Femur (tissue), 1 donor: Measurements from ENCODE around the gene CYLC2.

Experiments used
- DNase-seq: peaks from one replicate; pipeline ENCODE4 v3.0.0-alpha.2; 2017

CYLC2 gene

GRCh38 chr9:102995033-102995432 lies at the start of gene CYLC2:
CYLC2 (plus strand) TSS chr9:102995333; CDS start chr9:102995381, 48 bp downstream.
- no peak for DNase-seq

- no peak for DNase-seq
Measured at GRCh38 chr9:102950346-102950745, 44.8 kb upstream of the CYLC2 start.

- no peak for DNase-seq
Measured at GRCh38 chr9:102966999-102967398, 28.1 kb upstream of the CYLC2 start.

- no peak for DNase-seq
Measured at GRCh38 chr9:102967979-102968378, 27.2 kb upstream of the CYLC2 start.

GRCh38 chr9:102972780-102973179 lies 22.4 kb upstream of the CYLC2 start:
- no peak for DNase-seq

- DNase-seq, result no peak
Measured at GRCh38 chr9:102974530-102974929, 20.6 kb upstream of the CYLC2 start.

GRCh38 chr9:102975251-102975650 lies 19.9 kb upstream of the CYLC2 start:
- DNase-seq, result no peak

- DNase-seq, result no peak
Measured at GRCh38 chr9:102985162-102985895, 9.8 kb upstream of the CYLC2 start.

- no peak for DNase-seq
Measured at GRCh38 chr9:102986425-102986824, 8.7 kb upstream of the CYLC2 start.

- DNase-seq, result no peak
Measured at GRCh38 chr9:103003689-103004088, 8.6 kb downstream of the CYLC2 start.

GRCh38 chr9:103014242-103014641 lies 19.1 kb downstream of the CYLC2 start:
- DNase-seq, result no peak

- DNase-seq, result no peak
Measured at GRCh38 chr9:103025796-103026195, 30.7 kb downstream of the CYLC2 start.

GRCh38 chr9:103037508-103038477 lies 42.7 kb downstream of the CYLC2 start:
- DNase-seq, result no peak

- no peak for DNase-seq
Measured at GRCh38 chr9:103041961-103042360, 46.8 kb downstream of the CYLC2 start.
